Measurements from ENCODE around the gene ITGA8. TPM values are rescaled to one million over a fixed set of nuclear protein-coding genes. Genes with fewer than 3 reads are reported as not detected.
"Not testable (repeated sequence)": the region's sequence is repeated elsewhere in the genome, so short reads cannot be mapped to it uniquely, and the experiment has no call there.

Gene ITGA8
- total RNA-seq, 2 experiments from 2014 or later: not detected

DNA sequence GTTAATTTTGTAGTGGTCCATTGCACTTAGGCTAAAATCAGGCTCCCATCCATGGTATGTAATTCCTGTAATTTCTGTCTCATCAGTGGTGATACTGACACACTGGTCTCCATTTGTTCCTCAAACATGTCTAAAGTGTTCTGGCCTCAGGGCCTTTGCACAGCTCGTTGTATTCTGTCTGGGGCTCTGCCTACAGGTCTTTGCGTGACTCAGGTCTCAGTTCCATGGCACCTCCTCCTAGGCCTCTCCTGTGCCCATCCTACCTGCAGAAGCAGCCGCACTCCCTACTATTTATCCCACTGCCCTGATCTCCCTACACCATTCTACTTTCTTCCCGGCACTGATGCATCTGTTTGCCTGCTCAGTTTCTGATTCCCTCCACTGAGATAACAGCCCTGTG is 173.8 kb downstream of the ITGA8 start:
- Mint-ChIP-seq H3K4me1 (no peaks in the 10 kb centered on the region), H3K27me3 (peaks cover 3% of the 10 kb centered on the region), H3K36me3 (ENCODE audit: low read depth) (no peaks in the 10 kb centered on the region), H3K9me3 (no peaks in the 10 kb centered on the region), H3K4me3 (no peak overlapping the region), H3K27ac (no peak overlapping the region)
- POLR2A ChIA-PET: no interaction called here
- no peak for DNase-seq
- CTCF ChIA-PET: no interaction called here

GRCh38 chr10:15545266-15545665 is 174.5 kb downstream of the ITGA8 start:
- H3K36me3 Mint-ChIP-seq (ENCODE audit: low read depth): no peaks in the 10 kb centered on the region
- H3K27me3 Mint-ChIP-seq: peaks cover 3% of the 10 kb centered on the region
- POLR2A ChIA-PET: no interaction called here
- H3K4me1 Mint-ChIP-seq: no peaks in the 10 kb centered on the region
- no peaks in the 10 kb centered on the region for H3K9me3 Mint-ChIP-seq
- H3K4me3 Mint-ChIP-seq: no peak overlapping the region
- no peak for DNase-seq
- no peak overlapping the region for H3K27ac Mint-ChIP-seq
- CTCF ChIA-PET: no interaction called here

DNA sequence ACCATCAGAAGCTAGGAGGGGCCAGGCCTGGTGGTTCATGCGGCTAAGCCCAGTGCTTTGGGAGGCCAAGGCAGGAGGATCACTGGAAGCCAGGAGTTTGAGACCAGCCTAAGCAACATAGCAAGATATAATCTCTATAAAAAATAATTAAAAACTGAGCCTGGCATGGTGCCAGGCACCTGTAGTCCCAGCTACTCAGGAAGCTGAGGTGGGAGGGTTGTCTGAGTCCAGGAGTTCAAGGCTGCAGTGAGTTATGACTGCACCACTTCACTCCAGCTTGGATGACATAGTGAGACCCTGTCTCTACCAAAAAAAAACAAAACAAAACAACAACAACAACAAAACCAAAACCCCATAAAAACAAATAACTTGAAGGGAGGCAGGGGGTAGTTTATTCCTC is 175.7 kb downstream of the ITGA8 start:
- no peaks in the 10 kb centered on the region for H3K4me1 Mint-ChIP-seq
- no peaks in the 10 kb centered on the region for H3K9me3 Mint-ChIP-seq
- H3K27ac Mint-ChIP-seq: no peak overlapping the region
- ChIA-PET CTCF (no interaction called here), POLR2A (no interaction called here)
- peaks cover 3% of the 10 kb centered on the region for H3K27me3 Mint-ChIP-seq
- H3K36me3 Mint-ChIP-seq (ENCODE audit: low read depth): no peaks in the 10 kb centered on the region
- DNase-seq: no peak
- no peak overlapping the region for H3K4me3 Mint-ChIP-seq

DNA sequence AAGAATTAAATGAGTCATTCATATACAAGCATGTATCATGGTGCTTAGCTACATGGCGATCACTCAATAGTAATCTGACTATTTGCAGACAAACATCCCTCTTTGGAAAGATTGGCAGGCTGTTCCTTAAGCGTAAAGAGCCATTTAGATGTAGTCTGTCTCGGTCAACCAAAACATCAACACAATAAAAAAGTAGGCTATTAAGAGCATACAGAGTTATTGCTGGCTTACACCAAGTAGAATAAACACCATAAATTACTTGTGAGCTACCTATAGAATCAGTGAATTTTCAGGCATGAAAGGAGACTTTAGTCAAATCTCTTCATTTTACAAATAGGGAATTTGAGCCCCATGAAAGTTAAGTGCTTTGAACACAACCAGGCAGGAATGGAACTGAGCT is 176.9 kb downstream of the ITGA8 start:
- DNase-seq: no peak
- ChIA-PET CTCF (no interaction called here), POLR2A (no interaction called here)
- Mint-ChIP-seq H3K27me3 (peaks cover 3% of the 10 kb centered on the region), H3K36me3 (ENCODE audit: low read depth) (no peaks in the 10 kb centered on the region), H3K4me1 (no peaks in the 10 kb centered on the region), H3K27ac (no peak overlapping the region), H3K4me3 (no peak overlapping the region), H3K9me3 (no peaks in the 10 kb centered on the region)

- Mint-ChIP-seq H3K27ac (no peak overlapping the region), H3K4me1 (no peaks in the 10 kb centered on the region), H3K36me3 (ENCODE audit: low read depth) (no peaks in the 10 kb centered on the region), H3K9me3 (no peaks in the 10 kb centered on the region), H3K4me3 (no peak overlapping the region), H3K27me3 (peaks cover 3% of the 10 kb centered on the region)
- no peak for DNase-seq
- ChIA-PET POLR2A (no interaction called here), CTCF (interaction anchor here (0.6 kb wide), 1 partner anchor 147 kb away, joined by 3 read pairs; no protein-coding TSS in a partner anchor)
These were observed 178.3 kb downstream of the ITGA8 start for GRCh38 chr10:15541376-15541775.

GRCh38 chr10:15540727-15541126 is 179.0 kb downstream of the ITGA8 start:
- Mint-ChIP-seq H3K27ac (no peak overlapping the region), H3K9me3 (no peaks in the 10 kb centered on the region), H3K36me3 (ENCODE audit: low read depth) (no peaks in the 10 kb centered on the region), H3K4me3 (no peak overlapping the region), H3K4me1 (no peaks in the 10 kb centered on the region), H3K27me3 (peaks cover 3% of the 10 kb centered on the region)
- ChIA-PET POLR2A (no interaction called here), CTCF (interaction anchor here (1.0 kb wide), 2 partner anchors 19 to 96 kb away, joined by 3 read pairs; no protein-coding TSS in a partner anchor)
- DNase-seq: no peak

GRCh38 chr10:15539262-15539661 is 180.5 kb downstream of the ITGA8 start:
- Mint-ChIP-seq H3K27me3 (no peaks in the 10 kb centered on the region), H3K27ac (no peak overlapping the region), H3K4me1 (no peaks in the 10 kb centered on the region), H3K9me3 (no peaks in the 10 kb centered on the region), H3K4me3 (no peak overlapping the region), H3K36me3 (ENCODE audit: low read depth) (no peaks in the 10 kb centered on the region)
- DNase-seq: no peak
- POLR2A ChIA-PET: no interaction called here
- CTCF ChIA-PET: no interaction called here

GRCh38 chr10:15534928-15535538 is 184.7 kb downstream of the ITGA8 start:
- H3K4me1 Mint-ChIP-seq; DNase-seq; H3K27me3 Mint-ChIP-seq; H3K9me3 Mint-ChIP-seq; CTCF ChIA-PET; H3K36me3 Mint-ChIP-seq (ENCODE audit: low read depth); H3K4me3 Mint-ChIP-seq; H3K27ac Mint-ChIP-seq; POLR2A ChIA-PET: not testable (repeated sequence)

- no peak overlapping the region for H3K27ac Mint-ChIP-seq
- no peaks in the 10 kb centered on the region for H3K36me3 Mint-ChIP-seq (ENCODE audit: low read depth)
- no peaks in the 10 kb centered on the region for H3K9me3 Mint-ChIP-seq
- CTCF ChIA-PET: no interaction called here
- H3K4me3 Mint-ChIP-seq: no peak overlapping the region
- DNase-seq: no peak
- no peaks in the 10 kb centered on the region for H3K4me1 Mint-ChIP-seq
- POLR2A ChIA-PET: no interaction called here
- H3K27me3 Mint-ChIP-seq: no peaks in the 10 kb centered on the region
These were observed 187.6 kb downstream of the ITGA8 start for GRCh38 chr10:15531927-15532722.

GRCh38 chr10:15528859-15529239 is 190.9 kb downstream of the ITGA8 start:
- CTCF ChIA-PET: interaction anchor here (0.6 kb wide), 1 partner anchor 116 kb away, joined by 6 read pairs; no protein-coding TSS in a partner anchor
- DNase-seq: no peak
- H3K9me3 Mint-ChIP-seq: no peaks in the 10 kb centered on the region
- H3K27me3 Mint-ChIP-seq: no peaks in the 10 kb centered on the region
- POLR2A ChIA-PET: no interaction called here
- no peak overlapping the region for H3K27ac Mint-ChIP-seq
- H3K36me3 Mint-ChIP-seq (ENCODE audit: low read depth): no peaks in the 10 kb centered on the region
- no peak overlapping the region for H3K4me3 Mint-ChIP-seq
- H3K4me1 Mint-ChIP-seq: no peaks in the 10 kb centered on the region

DNA sequence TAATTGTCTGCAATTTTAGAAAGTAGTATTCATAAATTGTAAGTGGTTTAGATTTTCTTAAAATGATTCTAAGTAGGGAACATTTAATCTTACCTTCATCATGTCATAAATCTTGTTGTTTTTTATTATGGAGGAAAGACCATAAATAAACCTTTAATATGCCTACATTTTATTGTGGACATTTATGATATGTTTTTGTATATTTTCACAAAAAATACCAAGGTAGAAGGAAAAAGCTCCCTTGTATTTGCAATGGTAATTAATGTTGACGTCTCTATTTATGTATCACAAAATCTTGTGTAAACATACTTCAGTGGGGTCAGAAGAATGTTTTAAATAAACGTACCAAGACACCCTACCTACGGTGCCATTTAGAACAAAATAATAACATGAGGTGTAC is 193.0 kb downstream of the ITGA8 start:
- CTCF ChIA-PET: no interaction called here
- Mint-ChIP-seq H3K9me3 (no peaks in the 10 kb centered on the region), H3K27ac (no peak overlapping the region), H3K4me3 (no peak overlapping the region), H3K4me1 (no peaks in the 10 kb centered on the region), H3K27me3 (no peaks in the 10 kb centered on the region), H3K36me3 (ENCODE audit: low read depth) (no peaks in the 10 kb centered on the region)
- DNase-seq: no peak
- POLR2A ChIA-PET: no interaction called here

GRCh38 chr10:15521328-15521903 is 198.3 kb downstream of the ITGA8 start:
- no peak overlapping the region for H3K4me3 Mint-ChIP-seq
- no peaks in the 10 kb centered on the region for H3K36me3 Mint-ChIP-seq (ENCODE audit: low read depth)
- POLR2A ChIA-PET: no interaction called here
- H3K9me3 Mint-ChIP-seq: no peaks in the 10 kb centered on the region
- no peak for DNase-seq
- no peaks in the 10 kb centered on the region for H3K4me1 Mint-ChIP-seq
- CTCF ChIA-PET: no interaction called here
- H3K27ac Mint-ChIP-seq: no peak overlapping the region
- H3K27me3 Mint-ChIP-seq: peaks cover 4% of the 10 kb centered on the region

DNA sequence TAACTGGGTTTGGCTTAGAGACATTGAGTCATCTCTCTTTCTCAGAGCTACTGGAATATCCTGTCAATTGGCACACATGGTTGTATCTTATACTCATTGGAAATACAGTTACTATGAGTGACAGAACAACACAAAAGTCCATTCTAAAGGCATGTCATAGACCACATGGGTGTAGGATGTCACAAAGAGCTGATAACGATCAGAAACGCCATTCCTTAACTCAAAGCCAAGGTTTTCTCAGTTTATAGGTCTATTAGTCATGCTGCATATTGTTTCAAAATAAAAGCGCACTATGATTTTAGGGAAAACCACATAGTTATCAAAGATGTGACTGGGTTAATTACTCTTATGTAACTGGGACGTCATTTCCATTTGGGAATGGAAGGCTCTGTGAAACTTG is 201.5 kb downstream of the ITGA8 start:
- no peak overlapping the region for H3K27ac Mint-ChIP-seq
- DNase-seq: no peak
- no peaks in the 10 kb centered on the region for H3K36me3 Mint-ChIP-seq (ENCODE audit: low read depth)
- H3K4me3 Mint-ChIP-seq: no peak overlapping the region
- ChIA-PET POLR2A (no interaction called here), CTCF (no interaction called here)
- no peaks in the 10 kb centered on the region for H3K4me1 Mint-ChIP-seq
- H3K9me3 Mint-ChIP-seq: no peaks in the 10 kb centered on the region
- peaks cover 9% of the 10 kb centered on the region for H3K27me3 Mint-ChIP-seq
